PFSK-1 (cell line): ENCODE measurements around the gene PLXNC1.

Experiments
- FOXP2 ChIP-seq: optimal IDR thresholded peaks from 2 replicates; pipeline ENCODE3; 2011; ENCODE audit warnings: borderline replicate concordance, control low read depth, inconsistent platforms; ENCODE audit not compliant: insufficient read depth; ENCODE audit errors: extremely low read length, extremely low read depth
- POLR2AphosphoS5 ChIP-seq: IDR thresholded peaks from 2 replicates; pipeline ENCODE4 v1.6.1; 2012; ENCODE audit warnings: low read depth, mild to moderate bottlenecking, control low read depth, low read length, moderate library complexity
- SIN3A ChIP-seq: IDR thresholded peaks from 2 replicates; pipeline ENCODE4 v1.6.1; 2012; ENCODE audit warnings: mild to moderate bottlenecking, low read length, moderate library complexity, borderline replicate concordance; ENCODE audit not compliant: insufficient read depth
- TAF1 ChIP-seq: IDR thresholded peaks from 2 replicates; pipeline ENCODE4 v1.6.1; 2012; ENCODE audit warnings: low read length, control low read depth, borderline replicate concordance; ENCODE audit not compliant: insufficient read depth
- TF ChIP-seq, protein P1 (sequence below), 2 experiments: IDR thresholded peaks; 2 replicates each; pipeline versions ENCODE4 v1.6.1 to v1.8.0; 2011 to 2012; ENCODE audit warnings: low read depth in 2 of 2, low read length in 2 of 2, control low read depth in 1 of 2, inconsistent platforms in 1 of 2, mild to moderate bottlenecking in 1 of 2, moderate library complexity in 1 of 2; ENCODE audit not compliant: insufficient read depth in 1 of 2

Gene PLXNC1

DNA sequence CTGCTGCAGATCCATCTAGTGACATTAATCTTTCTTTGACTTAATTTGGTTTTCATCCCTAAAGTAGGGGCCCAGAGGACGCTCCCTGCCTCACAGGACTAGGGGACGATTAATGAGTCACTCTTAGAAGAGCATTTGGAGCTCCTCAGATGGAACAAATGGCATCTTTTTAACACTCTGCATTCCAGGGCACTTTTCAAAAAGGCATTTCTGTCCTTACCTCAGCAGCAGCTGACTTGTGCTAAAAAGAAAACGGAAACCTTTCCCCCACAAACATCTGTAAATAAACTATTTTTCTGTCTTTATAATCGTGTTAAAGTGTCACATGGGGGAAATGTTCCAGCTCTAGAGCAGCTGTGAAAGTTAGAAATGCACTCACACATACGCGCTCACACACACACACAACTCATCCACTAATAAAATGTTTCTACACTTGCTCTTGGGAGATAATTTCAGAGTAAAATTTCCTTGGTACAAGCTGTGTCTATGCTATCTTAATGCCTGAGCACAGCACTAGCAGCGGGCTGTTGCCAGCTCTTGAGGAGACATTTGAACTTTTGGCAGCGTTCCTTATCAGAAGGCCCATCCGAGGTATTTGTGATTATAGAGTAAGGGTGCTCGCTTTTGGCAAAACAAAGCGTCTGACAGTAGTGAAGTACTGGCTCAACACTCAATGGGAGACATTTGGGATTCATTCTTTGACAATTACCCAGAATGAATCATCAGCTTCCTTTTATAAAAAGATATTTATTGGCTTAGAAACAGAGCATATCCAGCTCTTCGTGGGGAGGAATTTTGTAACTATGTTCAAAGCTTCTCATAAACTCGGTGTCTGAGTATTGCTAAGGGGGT is 141.3 kb downstream of the PLXNC1 start:
- TF ChIP-seq, protein P1, sequence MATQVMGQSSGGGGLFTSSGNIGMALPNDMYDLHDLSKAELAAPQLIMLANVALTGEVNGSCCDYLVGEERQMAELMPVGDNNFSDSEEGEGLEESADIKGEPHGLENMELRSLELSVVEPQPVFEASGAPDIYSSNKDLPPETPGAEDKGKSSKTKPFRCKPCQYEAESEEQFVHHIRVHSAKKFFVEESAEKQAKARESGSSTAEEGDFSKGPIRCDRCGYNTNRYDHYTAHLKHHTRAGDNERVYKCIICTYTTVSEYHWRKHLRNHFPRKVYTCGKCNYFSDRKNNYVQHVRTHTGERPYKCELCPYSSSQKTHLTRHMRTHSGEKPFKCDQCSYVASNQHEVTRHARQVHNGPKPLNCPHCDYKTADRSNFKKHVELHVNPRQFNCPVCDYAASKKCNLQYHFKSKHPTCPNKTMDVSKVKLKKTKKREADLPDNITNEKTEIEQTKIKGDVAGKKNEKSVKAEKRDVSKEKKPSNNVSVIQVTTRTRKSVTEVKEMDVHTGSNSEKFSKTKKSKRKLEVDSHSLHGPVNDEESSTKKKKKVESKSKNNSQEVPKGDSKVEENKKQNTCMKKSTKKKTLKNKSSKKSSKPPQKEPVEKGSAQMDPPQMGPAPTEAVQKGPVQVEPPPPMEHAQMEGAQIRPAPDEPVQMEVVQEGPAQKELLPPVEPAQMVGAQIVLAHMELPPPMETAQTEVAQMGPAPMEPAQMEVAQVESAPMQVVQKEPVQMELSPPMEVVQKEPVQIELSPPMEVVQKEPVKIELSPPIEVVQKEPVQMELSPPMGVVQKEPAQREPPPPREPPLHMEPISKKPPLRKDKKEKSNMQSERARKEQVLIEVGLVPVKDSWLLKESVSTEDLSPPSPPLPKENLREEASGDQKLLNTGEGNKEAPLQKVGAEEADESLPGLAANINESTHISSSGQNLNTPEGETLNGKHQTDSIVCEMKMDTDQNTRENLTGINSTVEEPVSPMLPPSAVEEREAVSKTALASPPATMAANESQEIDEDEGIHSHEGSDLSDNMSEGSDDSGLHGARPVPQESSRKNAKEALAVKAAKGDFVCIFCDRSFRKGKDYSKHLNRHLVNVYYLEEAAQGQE (IDR thresholded peaks at IDR 0.05; ENCODE audit: insufficient read depth in 1 of 2, low read depth in 2 of 2, low read length in 2 of 2): no peak
- TF ChIP-seq FOXP2 (no peak), SIN3A (no peak), TAF1 (no peak), POLR2AphosphoS5 (no peak)

DNA sequence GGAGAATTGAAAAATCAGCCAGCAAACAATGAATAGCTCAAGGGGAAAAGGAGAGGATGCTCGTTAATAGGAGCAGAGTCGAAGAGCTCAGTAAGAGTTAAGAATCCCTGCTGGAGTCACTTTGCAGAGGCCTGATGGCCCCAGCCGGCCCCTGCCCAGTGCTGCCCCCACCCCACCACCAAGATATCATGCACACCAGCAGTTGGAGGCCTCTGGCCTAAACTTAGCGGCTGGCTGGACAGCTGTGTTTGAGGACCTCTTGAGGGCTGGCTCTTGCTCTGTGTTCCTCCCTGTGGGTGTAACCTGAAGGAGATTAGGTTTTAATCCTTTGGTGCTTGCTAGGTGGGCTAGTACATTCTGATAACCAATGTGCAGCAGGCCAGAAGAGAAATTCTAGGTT is 142.0 kb downstream of the PLXNC1 start:
- TF ChIP-seq POLR2AphosphoS5: no peak
- no peak for TF ChIP-seq TAF1
- TF ChIP-seq, protein P1 (IDR thresholded peaks at IDR 0.05; ENCODE audit: insufficient read depth in 1 of 2, low read depth in 2 of 2, low read length in 2 of 2): peak in 1 of 2 experiments; percentile 41; a peak in 1 of 4 replicates

DNA sequence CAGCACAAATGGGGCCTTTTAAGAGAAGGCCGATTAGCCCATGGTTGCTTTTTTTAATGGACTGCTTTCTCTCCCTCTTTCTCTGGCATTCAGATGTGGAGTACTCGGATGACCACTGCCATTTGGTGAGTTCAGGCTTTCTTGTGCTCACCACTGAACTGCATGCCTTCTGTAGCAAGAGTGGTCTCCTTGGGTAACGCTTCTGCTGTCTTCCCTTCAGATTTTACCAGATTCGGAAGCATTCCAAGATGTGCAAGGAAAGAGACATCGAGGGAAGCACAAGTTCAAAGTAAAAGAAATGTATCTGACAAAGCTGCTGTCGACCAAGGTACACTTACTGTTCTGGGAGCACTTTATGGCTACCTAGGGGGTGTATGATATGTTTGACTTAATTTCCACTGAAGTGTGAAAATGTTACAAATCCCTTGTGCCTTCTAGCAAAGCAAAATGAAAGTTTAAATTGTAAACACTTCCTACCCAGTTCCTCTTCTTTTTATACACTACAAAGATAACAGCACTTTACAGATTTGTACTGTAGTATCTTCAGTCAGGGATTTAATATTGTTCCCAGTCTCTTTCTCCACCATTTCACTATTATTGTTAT is 148.8 kb downstream of the PLXNC1 start:
- TF ChIP-seq, protein P1 (IDR thresholded peaks at IDR 0.05; ENCODE audit: insufficient read depth in 1 of 2, low read depth in 2 of 2, low read length in 2 of 2): no peak
- TF ChIP-seq POLR2AphosphoS5 (no peak), FOXP2 (no peak), SIN3A (no peak), TAF1 (no peak)

GRCh38 chr12:94297876-94298505 is 149.6 kb downstream of the PLXNC1 start:
- TF ChIP-seq POLR2AphosphoS5: no peak
- no peak for TF ChIP-seq SIN3A
- no peak for TF ChIP-seq FOXP2
- TF ChIP-seq TAF1: no peak
- TF ChIP-seq, protein P1 (IDR thresholded peaks at IDR 0.05; ENCODE audit: insufficient read depth in 1 of 2, low read depth in 2 of 2, low read length in 2 of 2): no peak

- TF ChIP-seq FOXP2: no peak
- TF ChIP-seq, protein P1 (IDR thresholded peaks at IDR 0.05; ENCODE audit: insufficient read depth in 1 of 2, low read depth in 2 of 2, low read length in 2 of 2): no peak
- no peak for TF ChIP-seq TAF1
- TF ChIP-seq SIN3A: no peak
- TF ChIP-seq POLR2AphosphoS5: no peak
Measured at GRCh38 chr12:94299846-94300245, 151.5 kb downstream of the PLXNC1 start.
